Upper lobe of right lung (tissue), 1 donor: ENCODE measurements around the gene ADGRV1. TPM values are rescaled to one million over a fixed set of nuclear protein-coding genes. Genes with fewer than 3 reads are reported as not detected.
A peak's percentile ranks its signal among the peaks of the same experiment; 100 is the strongest.

Source experiments
- ATAC-seq: fragments of 200-7000 bp; cut with Tn5 transposase; one replicate; pipeline ENCODE4 v1.9.1; 2020; ENCODE audit warnings: mild to moderate bottlenecking, moderate library complexity
- DNase-seq: peaks from one replicate; pipeline ENCODE4 v3.0.0-alpha.2; 2020
- H3K27ac ChIP-seq: fragments of 200-600 bp; one replicate; pipeline ENCODE4 v1.8.0; 2022
- H3K27me3 ChIP-seq: fragments of 200-600 bp; one replicate; pipeline ENCODE4 v1.8.0; 2022; ENCODE audit warnings: mild to moderate bottlenecking
- H3K36me3 ChIP-seq: fragments of 200-600 bp; one replicate; pipeline ENCODE4 v1.8.0; 2022
- H3K4me1 ChIP-seq: fragments of 200-600 bp; one replicate; pipeline ENCODE4 v1.8.0; 2022
- H3K4me3 ChIP-seq: fragments of 200-600 bp; one replicate; pipeline ENCODE4 v1.8.0; 2022; ENCODE audit warnings: mild to moderate bottlenecking
- H3K9me3 ChIP-seq: fragments of 200-600 bp; one replicate; pipeline ENCODE4 v1.8.0; 2022
- CTCF ChIP-seq: fragments of 200-600 bp; IDR thresholded peaks from one replicate; pipeline ENCODE4 v1.8.0; 2022; ENCODE audit warnings: antibody characterized with exemption
- intact Hi-C: fragments of 100-400 bp; cut with DNase I; formaldehyde crosslinking; loops from one replicate; pipeline ENCODE4 v1.11.0; 2022
- total RNA-seq: library from RNA; stranded (reverse); fragmentation: NEBNext Ultra II Directional; extraction: Animal tissue kit (Norgen Biotek cat#: 25700); gene quantifications from one replicate; pipeline ENCODE4 v1.2.1, GENCODE V29; 2021
- donor health status: DM: no; HTN: yes; CAD: no; lungs with severe emphysema.

Gene ADGRV1
- total RNA-seq, 1 donor from 2014 or later, result 47.1 TPM

- Histone ChIP-seq H3K27me3 (no peaks in the 10 kb centered on the region), H3K27ac (no peak overlapping the region), H3K9me3 (no peaks in the 10 kb centered on the region), H3K36me3 (no peaks in the 10 kb centered on the region), H3K4me1 (no peaks in the 10 kb centered on the region), H3K4me3 (no peak overlapping the region)
- DNase-seq (no peak), ATAC-seq (no peak)
- intact Hi-C loops, result no loop called here
- no peak for TF ChIP-seq CTCF
Measured at GRCh38 chr5:90981177-90981576, 422.6 kb downstream of the ADGRV1 start.

GRCh38 chr5:90981821-90982220, 423.2 kb downstream of the ADGRV1 start:
- Histone ChIP-seq H3K27me3 (no peaks in the 10 kb centered on the region), H3K9me3 (no peaks in the 10 kb centered on the region), H3K4me3 (no peak overlapping the region), H3K36me3 (no peaks in the 10 kb centered on the region), H3K4me1 (no peaks in the 10 kb centered on the region), H3K27ac (no peak overlapping the region)
- ATAC-seq (no peak), DNase-seq (no peak)
- intact Hi-C loops, result no loop called here
- TF ChIP-seq CTCF, result no peak

GRCh38 chr5:90982576-90982975, 424.0 kb downstream of the ADGRV1 start:
- no peaks in the 10 kb centered on the region for H3K27me3 ChIP-seq
- no peak for TF ChIP-seq CTCF
- no peaks in the 10 kb centered on the region for H3K9me3 ChIP-seq
- H3K27ac ChIP-seq, result no peak overlapping the region
- DNase-seq, result no peak
- no peak for ATAC-seq
- no peaks in the 10 kb centered on the region for H3K36me3 ChIP-seq
- no peak overlapping the region for H3K4me3 ChIP-seq
- H3K4me1 ChIP-seq, result no peaks in the 10 kb centered on the region
- intact Hi-C loops, result no loop called here

- intact Hi-C loops, result no loop called here
- Histone ChIP-seq H3K27ac (no peak overlapping the region), H3K27me3 (no peaks in the 10 kb centered on the region), H3K4me3 (no peak overlapping the region), H3K36me3 (no peaks in the 10 kb centered on the region), H3K4me1 (no peaks in the 10 kb centered on the region), H3K9me3 (no peaks in the 10 kb centered on the region)
- DNase-seq (no peak), ATAC-seq (peak; percentile 76)
- TF ChIP-seq CTCF, result no peak
Measured at GRCh38 chr5:90983148-90983547, 424.6 kb downstream of the ADGRV1 start.

GRCh38 chr5:90983711-90984124, 425.1 kb downstream of the ADGRV1 start:
- Histone ChIP-seq H3K4me1 (no peaks in the 10 kb centered on the region), H3K27ac (no peak overlapping the region), H3K27me3 (no peaks in the 10 kb centered on the region), H3K9me3 (no peaks in the 10 kb centered on the region), H3K36me3 (no peaks in the 10 kb centered on the region), H3K4me3 (no peak overlapping the region)
- no peak for TF ChIP-seq CTCF
- DNase-seq (no peak), ATAC-seq (no peak)
- intact Hi-C loops, result no loop called here

GRCh38 chr5:90985341-90985740, 426.7 kb downstream of the ADGRV1 start:
- DNase-seq, result no peak
- intact Hi-C loops, result no loop called here

More at GRCh38 chr5:90985341-90985740, 426.7 kb downstream of the ADGRV1 start:
- no peaks in the 10 kb centered on the region for H3K9me3 ChIP-seq
- H3K4me3 ChIP-seq, result no peak overlapping the region
- H3K36me3 ChIP-seq, result no peaks in the 10 kb centered on the region
- no peak for TF ChIP-seq CTCF
- no peaks in the 10 kb centered on the region for H3K27me3 ChIP-seq
- no peak for ATAC-seq
- no peaks in the 10 kb centered on the region for H3K4me1 ChIP-seq
- H3K27ac ChIP-seq, result no peak overlapping the region
